Loucy (cell line): ENCODE data around the gene AHR.
"Not testable (repeated sequence)": the region's sequence is repeated elsewhere in the genome, so short reads cannot be mapped to it uniquely, and the experiment has no call there.

Source experiments
- H2AFZ ChIP-seq: fragments of 200-600 bp; sonication (generic); 2 replicates; pipeline ENCODE4 v1.6.0; 2016; ENCODE audit warnings: antibody characterized with exemption, mild to moderate bottlenecking, low read length, moderate library complexity
- H3F3A ChIP-seq: fragments of 200-600 bp; 2 replicates; pipeline ENCODE4 v1.6.0; 2016; ENCODE audit warnings: antibody characterized with exemption, low read depth, mild to moderate bottlenecking
- H3K27me3 ChIP-seq: fragments of 200-600 bp; sonication (generic); 2 replicates; pipeline ENCODE4 v1.6.1; 2014; ENCODE audit warnings: low read length, mild to moderate bottlenecking; ENCODE audit not compliant: insufficient read depth, poor library complexity, severe bottlenecking
- H3K36me3 ChIP-seq: fragments of 200-600 bp; sonication (generic); 2 replicates; pipeline ENCODE4 v1.6.1; 2016; ENCODE audit warnings: low read length; ENCODE audit not compliant: insufficient read depth
- H3K4me1 ChIP-seq: fragments of 200-600 bp; sonication (generic); 2 replicates; pipeline ENCODE4 v1.5.1; 2014; ENCODE audit warnings: low read length, mild to moderate bottlenecking; ENCODE audit not compliant: insufficient read depth, poor library complexity, severe bottlenecking
- H3K4me2 ChIP-seq: fragments of 200-600 bp; sonication (generic); 2 replicates; pipeline ENCODE4 v1.6.0; 2014; ENCODE audit warnings: antibody characterized with exemption, low read length, low read depth, mild to moderate bottlenecking; ENCODE audit not compliant: poor library complexity, severe bottlenecking
- H3K4me3 ChIP-seq: fragments of 200-600 bp; sonication (generic); 2 replicates; pipeline ENCODE4 v1.5.1; 2014; ENCODE audit warnings: low read length, mild to moderate bottlenecking, mixed read lengths; ENCODE audit not compliant: poor library complexity, severe bottlenecking
- H3K79me2 ChIP-seq: fragments of 200-600 bp; sonication (generic); 2 replicates; pipeline ENCODE4 v1.6.1; 2014; ENCODE audit warnings: low read length; ENCODE audit not compliant: insufficient read depth
- H3K9ac ChIP-seq: fragments of 200-600 bp; sonication (generic); 2 replicates; pipeline ENCODE4 v1.6.0; 2014; ENCODE audit warnings: mild to moderate bottlenecking, low read depth, low read length, moderate library complexity; ENCODE audit not compliant: poor library complexity, severe bottlenecking
- H3K9me2 ChIP-seq: fragments of 200-600 bp; sonication (generic); replicated peaks from 2 replicates; pipeline ENCODE4 v1.6.1; 2016; ENCODE audit warnings: low read depth, low read length, mixed read lengths
- H3K9me3 ChIP-seq: fragments of 200-600 bp; sonication (generic); 2 replicates; pipeline ENCODE4 v1.6.1; 2014; ENCODE audit warnings: mild to moderate bottlenecking, antibody characterized with exemption, low read length, low read depth; ENCODE audit not compliant: insufficient read depth
- H4K20me1 ChIP-seq: fragments of 200-600 bp; sonication (generic); 2 replicates; pipeline ENCODE4 v1.6.0; 2014; ENCODE audit warnings: antibody characterized with exemption, low read length, mild to moderate bottlenecking; ENCODE audit not compliant: insufficient read depth, poor library complexity, severe bottlenecking
- CTCF ChIP-seq: fragments of 200-600 bp; sonication (generic); conservative IDR thresholded peaks from 2 replicates; pipeline ENCODE4 v1.5.1; 2014; ENCODE audit warnings: mild to moderate bottlenecking, antibody characterized with exemption, low read length
- EZH2phosphoT487 ChIP-seq: fragments of 200-600 bp; IDR thresholded peaks from 2 replicates; pipeline ENCODE4 v1.6.1; 2018; ENCODE audit warnings: antibody characterized with exemption, mild to moderate bottlenecking, moderate library complexity, borderline replicate concordance

Gene AHR

GRCh38 chr7:17342756-17343155, 44.3 kb downstream of the AHR start:
- TF ChIP-seq EZH2phosphoT487, result no peak
- TF ChIP-seq CTCF, result no peak
- no peak overlapping the region for H3K4me2 ChIP-seq
- no peaks in the 10 kb centered on the region for H3K79me2 ChIP-seq
- no peaks in the 10 kb centered on the region for H3K4me1 ChIP-seq
- no peak overlapping the region for H3K9ac ChIP-seq
- no peaks in the 10 kb centered on the region for H3K27me3 ChIP-seq
- H3K36me3 ChIP-seq, result no peaks in the 10 kb centered on the region
- H3K4me3 ChIP-seq, result no peak overlapping the region
- no peaks in the 10 kb centered on the region for H3F3A ChIP-seq
- no peaks in the 10 kb centered on the region for H3K9me3 ChIP-seq
- no peak overlapping the region for H2AFZ ChIP-seq
- no peaks in the 10 kb centered on the region for H3K9me2 ChIP-seq
- H4K20me1 ChIP-seq, result no peaks in the 10 kb centered on the region

GRCh38 chr7:17347401-17347800, 48.9 kb downstream of the AHR start:
- Histone ChIP-seq H3K9me2 (no peaks in the 10 kb centered on the region), H2AFZ (no peak overlapping the region), H3K36me3 (no peaks in the 10 kb centered on the region), H3K9me3 (no peaks in the 10 kb centered on the region), H3K9ac (no peak overlapping the region), H3K4me2 (no peak overlapping the region), H3K4me1 (no peaks in the 10 kb centered on the region), H3K27me3 (no peaks in the 10 kb centered on the region), H3F3A (no peaks in the 10 kb centered on the region), H3K79me2 (no peaks in the 10 kb centered on the region), H4K20me1 (no peaks in the 10 kb centered on the region), H3K4me3 (no peak overlapping the region)
- TF ChIP-seq EZH2phosphoT487 (no peak), CTCF (no peak)

- H3K27me3 ChIP-seq, H2AFZ ChIP-seq, H3K9ac ChIP-seq, H3K9me3 ChIP-seq, H3K36me3 ChIP-seq, H3K4me1 ChIP-seq, H3F3A ChIP-seq, H3K4me3 ChIP-seq, H3K9me2 ChIP-seq, H3K4me2 ChIP-seq, H4K20me1 ChIP-seq, H3K79me2 ChIP-seq: not testable (repeated sequence)
Observed at GRCh38 chr7:17348932-17349331, 50.5 kb downstream of the AHR start.

DNA sequence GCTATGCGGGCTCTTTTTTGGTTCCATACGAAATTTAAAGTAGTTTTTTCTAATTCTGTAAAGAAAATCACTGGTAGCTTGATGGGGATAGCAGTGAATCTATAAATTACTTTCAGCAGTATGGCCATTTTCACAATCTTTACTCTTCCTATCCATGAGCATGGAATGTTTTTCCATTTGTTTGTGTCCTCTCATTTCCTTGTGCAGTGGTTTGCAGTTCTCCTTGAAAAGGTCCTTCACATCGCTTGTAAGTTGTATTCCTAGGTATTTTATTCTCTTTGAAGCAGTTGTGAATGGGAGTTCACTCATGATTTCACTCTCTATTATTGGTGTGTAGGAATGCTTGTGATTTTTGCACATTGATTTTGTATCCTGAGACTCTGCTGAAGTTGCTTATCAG, 51.9 kb downstream of the AHR start:
- not testable (repeated sequence) for H3K79me2 ChIP-seq, H3K4me2 ChIP-seq, H3K4me1 ChIP-seq, H3K9me3 ChIP-seq, H2AFZ ChIP-seq, H3K36me3 ChIP-seq, H4K20me1 ChIP-seq, H3K4me3 ChIP-seq, H3K9ac ChIP-seq, H3K27me3 ChIP-seq, H3K9me2 ChIP-seq, H3F3A ChIP-seq

DNA sequence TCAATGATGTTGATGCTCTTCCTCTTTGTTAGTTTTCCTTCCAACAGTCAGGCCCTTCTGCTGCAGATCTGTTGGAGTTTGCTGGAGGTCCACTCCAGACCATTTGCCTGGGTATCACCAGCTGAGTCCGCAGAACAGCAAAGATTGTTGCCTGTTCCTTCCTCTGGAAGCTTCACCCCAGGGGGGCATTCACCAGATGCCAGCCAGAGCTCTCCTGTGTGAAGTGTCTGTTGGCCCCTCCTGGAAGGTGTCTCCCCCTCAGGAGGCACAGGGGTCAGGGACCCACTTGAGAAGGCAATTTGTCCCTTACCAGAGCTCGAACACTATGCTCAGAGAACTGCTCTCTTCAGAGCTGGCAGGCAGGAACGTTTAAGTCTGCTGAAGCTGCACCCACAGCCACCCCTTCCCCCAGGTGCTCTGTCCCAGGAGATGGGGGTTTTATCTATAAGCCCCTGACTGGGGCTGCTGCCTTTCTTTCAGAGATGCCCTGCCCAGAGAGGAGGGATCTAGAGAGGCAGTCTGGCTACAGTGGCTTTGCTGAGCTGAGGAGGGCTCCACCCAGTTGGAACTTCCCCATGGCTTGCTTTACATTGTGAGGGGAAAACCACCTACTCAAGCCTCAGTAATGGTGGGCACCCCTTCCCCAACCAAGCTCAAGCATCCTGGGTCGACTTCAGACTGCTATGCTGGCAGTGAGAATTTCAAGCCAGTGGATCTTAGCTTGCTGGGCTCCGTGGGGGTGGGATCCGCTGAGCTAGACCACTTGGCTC, 55.4 kb downstream of the AHR start:
- H3K4me3 ChIP-seq, H3K4me2 ChIP-seq, H2AFZ ChIP-seq, H3K9me2 ChIP-seq, H3K4me1 ChIP-seq, H3K9ac ChIP-seq, H3K36me3 ChIP-seq, H3F3A ChIP-seq, H3K79me2 ChIP-seq, H4K20me1 ChIP-seq, H3K9me3 ChIP-seq, H3K27me3 ChIP-seq: not testable (repeated sequence)
